HepG2 (cell line): ENCODE measurements around the gene MYO15A.

Experiments
- ARNT2 ChIP-seq: sonication (generic); formaldehyde crosslinking; IDR thresholded peaks from 2 replicates; pipeline ENCODE4 v1.8.0; 2022; ENCODE audit warnings: mild to moderate bottlenecking, low read depth, missing genetic modification reagents, moderate library complexity
- EZH2 ChIP-seq: conservative IDR thresholded peaks from 2 replicates; pipeline ENCODE4 v1.6.1; 2012; ENCODE audit warnings: mild to moderate bottlenecking, low read depth, low read length, moderate library complexity
- KDM2A ChIP-seq: sonication (generic); formaldehyde crosslinking; IDR thresholded peaks from 2 replicates; pipeline ENCODE4 v1.4.0; 2020; ENCODE audit warnings: low read depth, missing genetic modification reagents, borderline replicate concordance
- TCF12 ChIP-seq, 2 experiments: fragments of 450-650 bp in 1 of 2; sonication (generic) in 1 of 2; formaldehyde crosslinking in 1 of 2; IDR thresholded peaks; 2 replicates each; pipeline versions ENCODE4 v1.6.1 to v1.8.0; 2017 to 2022; ENCODE audit warnings: antibody characterized with exemption in 1 of 2, mild to moderate bottlenecking in 1 of 2, missing genetic modification reagents in 1 of 2, moderate library complexity in 1 of 2
- ZBTB21 ChIP-seq: sonication (generic); formaldehyde crosslinking; IDR thresholded peaks from 2 replicates; pipeline ENCODE4 v1.4.0; 2020; ENCODE audit warnings: missing genetic modification reagents
- ZFP36 ChIP-seq: fragments of 150-350 bp; IDR thresholded peaks from 2 replicates; pipeline ENCODE4 v1.6.1; 2018; ENCODE audit warnings: borderline replicate concordance, low read length, low read depth; ENCODE audit not compliant: partially characterized antibody
- ZNF205 ChIP-seq: IDR thresholded peaks from 2 replicates; pipeline ENCODE4 v1.6.1; 2018; ENCODE audit warnings: missing biosample characterization, missing genetic modification reagents
- ZNF282 ChIP-seq: fragments of 450-650 bp; IDR thresholded peaks from 2 replicates; pipeline ENCODE4 v1.6.1; 2018; ENCODE audit not compliant: partially characterized antibody
- TF ChIP-seq, protein P1 (sequence below): sonication (generic); formaldehyde crosslinking; IDR thresholded peaks from 2 replicates; pipeline ENCODE4 v1.8.0; 2022; ENCODE audit warnings: missing genetic modification reagents, mild to moderate bottlenecking, moderate library complexity, borderline replicate concordance
- TF ChIP-seq, protein P2 (sequence below): sonication (generic); formaldehyde crosslinking; IDR thresholded peaks from 2 replicates; pipeline ENCODE4 v1.5.1; 2020; ENCODE audit warnings: mild to moderate bottlenecking, missing genetic modification reagents
- TF ChIP-seq, protein P3 (sequence below): sonication (generic); formaldehyde crosslinking; conservative IDR thresholded peaks from 2 replicates; pipeline ENCODE4 v1.4.0; 2020; ENCODE audit warnings: missing genetic modification reagents
- TF ChIP-seq, protein P4 (sequence below): sonication (generic); formaldehyde crosslinking; IDR thresholded peaks from 2 replicates; pipeline ENCODE4 v1.9.0; 2021; ENCODE audit warnings: missing genetic modification reagents, mild to moderate bottlenecking, borderline replicate concordance

DNA sequence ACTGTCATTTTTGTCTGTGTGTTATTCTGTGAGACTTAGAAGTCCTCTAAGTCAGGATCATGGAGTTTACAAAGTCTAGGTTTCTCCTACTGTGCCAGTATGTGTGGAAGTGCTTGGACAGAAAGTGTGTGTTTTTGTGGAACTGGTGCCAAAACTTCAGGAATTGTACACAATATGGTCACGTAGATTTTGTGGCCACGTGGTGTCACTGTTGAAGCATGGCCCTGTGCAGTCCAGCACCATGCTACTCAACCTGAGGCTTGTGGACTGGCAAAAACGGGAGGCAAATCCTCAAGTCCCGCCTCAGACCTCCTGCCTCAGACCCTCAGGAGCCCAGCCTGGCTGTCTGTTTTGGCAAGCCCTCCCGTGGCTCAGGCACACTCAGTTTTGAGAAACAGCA is 58.3 kb downstream of the MYO15A start:
- TF ChIP-seq ZBTB21 (CRISPR knock-in tag) (no peak), KDM2A (no peak), ZNF282 (no peak), ARNT2 (no peak), ZNF205 (CRISPR knock-in tag) (no peak), TCF12 (IDR thresholded peaks at IDR 0.05) (no peak), TCF12 (CRISPR knock-in tag; IDR thresholded peaks at IDR 0.05) (no peak), ZFP36 (no peak), EZH2 (no peak)
- TF ChIP-seq, protein P1, sequence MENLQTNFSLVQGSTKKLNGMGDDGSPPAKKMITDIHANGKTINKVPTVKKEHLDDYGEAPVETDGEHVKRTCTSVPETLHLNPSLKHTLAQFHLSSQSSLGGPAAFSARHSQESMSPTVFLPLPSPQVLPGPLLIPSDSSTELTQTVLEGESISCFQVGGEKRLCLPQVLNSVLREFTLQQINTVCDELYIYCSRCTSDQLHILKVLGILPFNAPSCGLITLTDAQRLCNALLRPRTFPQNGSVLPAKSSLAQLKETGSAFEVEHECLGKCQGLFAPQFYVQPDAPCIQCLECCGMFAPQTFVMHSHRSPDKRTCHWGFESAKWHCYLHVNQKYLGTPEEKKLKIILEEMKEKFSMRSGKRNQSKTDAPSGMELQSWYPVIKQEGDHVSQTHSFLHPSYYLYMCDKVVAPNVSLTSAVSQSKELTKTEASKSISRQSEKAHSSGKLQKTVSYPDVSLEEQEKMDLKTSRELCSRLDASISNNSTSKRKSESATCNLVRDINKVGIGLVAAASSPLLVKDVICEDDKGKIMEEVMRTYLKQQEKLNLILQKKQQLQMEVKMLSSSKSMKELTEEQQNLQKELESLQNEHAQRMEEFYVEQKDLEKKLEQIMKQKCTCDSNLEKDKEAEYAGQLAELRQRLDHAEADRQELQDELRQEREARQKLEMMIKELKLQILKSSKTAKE (CRISPR knock-in tag) = no peak
- TF ChIP-seq, protein P2, sequence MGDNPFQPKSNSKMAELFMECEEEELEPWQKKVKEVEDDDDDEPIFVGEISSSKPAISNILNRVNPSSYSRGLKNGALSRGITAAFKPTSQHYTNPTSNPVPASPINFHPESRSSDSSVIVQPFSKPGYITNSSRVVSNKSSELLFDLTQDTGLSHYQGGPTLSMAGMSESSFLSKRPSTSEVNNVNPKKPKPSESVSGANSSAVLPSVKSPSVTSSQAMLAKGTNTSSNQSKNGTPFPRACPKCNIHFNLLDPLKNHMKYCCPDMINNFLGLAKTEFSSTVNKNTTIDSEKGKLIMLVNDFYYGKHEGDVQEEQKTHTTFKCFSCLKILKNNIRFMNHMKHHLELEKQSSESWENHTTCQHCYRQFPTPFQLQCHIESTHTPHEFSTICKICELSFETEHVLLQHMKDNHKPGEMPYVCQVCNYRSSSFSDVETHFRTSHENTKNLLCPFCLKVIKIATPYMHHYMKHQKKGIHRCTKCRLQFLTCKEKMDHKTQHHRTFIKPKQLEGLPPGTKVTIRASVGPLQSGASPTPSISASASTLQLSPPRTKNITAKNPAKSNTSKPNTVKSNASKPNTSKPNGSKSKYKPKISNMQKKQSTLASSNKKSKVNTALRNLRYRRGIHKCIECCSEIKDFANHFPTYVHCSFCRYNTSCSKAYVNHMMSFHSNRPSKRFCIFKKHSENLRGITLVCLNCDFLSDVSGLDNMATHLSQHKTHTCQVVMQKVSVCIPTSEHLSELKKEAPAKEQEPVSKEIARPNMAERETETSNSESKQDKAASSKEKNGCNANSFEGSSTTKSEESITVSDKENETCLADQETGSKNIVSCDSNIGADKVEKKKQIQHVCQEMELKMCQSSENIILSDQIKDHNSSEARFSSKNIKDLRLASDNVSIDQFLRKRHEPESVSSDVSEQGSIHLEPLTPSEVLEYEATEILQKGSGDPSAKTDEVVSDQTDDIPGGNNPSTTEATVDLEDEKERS = no peak
- TF ChIP-seq, protein P3, sequence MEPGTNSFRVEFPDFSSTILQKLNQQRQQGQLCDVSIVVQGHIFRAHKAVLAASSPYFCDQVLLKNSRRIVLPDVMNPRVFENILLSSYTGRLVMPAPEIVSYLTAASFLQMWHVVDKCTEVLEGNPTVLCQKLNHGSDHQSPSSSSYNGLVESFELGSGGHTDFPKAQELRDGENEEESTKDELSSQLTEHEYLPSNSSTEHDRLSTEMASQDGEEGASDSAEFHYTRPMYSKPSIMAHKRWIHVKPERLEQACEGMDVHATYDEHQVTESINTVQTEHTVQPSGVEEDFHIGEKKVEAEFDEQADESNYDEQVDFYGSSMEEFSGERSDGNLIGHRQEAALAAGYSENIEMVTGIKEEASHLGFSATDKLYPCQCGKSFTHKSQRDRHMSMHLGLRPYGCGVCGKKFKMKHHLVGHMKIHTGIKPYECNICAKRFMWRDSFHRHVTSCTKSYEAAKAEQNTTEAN (CRISPR knock-in tag) = no peak
- TF ChIP-seq, protein P4, sequence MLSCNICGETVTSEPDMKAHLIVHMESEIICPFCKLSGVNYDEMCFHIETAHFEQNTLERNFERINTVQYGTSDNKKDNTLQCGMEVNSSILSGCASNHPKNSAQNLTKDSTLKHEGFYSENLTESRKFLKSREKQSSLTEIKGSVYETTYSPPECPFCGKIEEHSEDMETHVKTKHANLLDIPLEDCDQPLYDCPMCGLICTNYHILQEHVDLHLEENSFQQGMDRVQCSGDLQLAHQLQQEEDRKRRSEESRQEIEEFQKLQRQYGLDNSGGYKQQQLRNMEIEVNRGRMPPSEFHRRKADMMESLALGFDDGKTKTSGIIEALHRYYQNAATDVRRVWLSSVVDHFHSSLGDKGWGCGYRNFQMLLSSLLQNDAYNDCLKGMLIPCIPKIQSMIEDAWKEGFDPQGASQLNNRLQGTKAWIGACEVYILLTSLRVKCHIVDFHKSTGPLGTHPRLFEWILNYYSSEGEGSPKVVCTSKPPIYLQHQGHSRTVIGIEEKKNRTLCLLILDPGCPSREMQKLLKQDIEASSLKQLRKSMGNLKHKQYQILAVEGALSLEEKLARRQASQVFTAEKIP (CRISPR knock-in tag) = no peak
